GM18951 (cell line): ENCODE measurements around the gene LDLRAD2.
"Not testable (repeated sequence)": the region's sequence is repeated elsewhere in the genome, so short reads cannot be mapped to it uniquely, and the experiment has no call there.

ENCODE experiments used
- POLR2A ChIP-seq: IDR thresholded peaks from 4 replicates; pipeline ENCODE4 v1.6.1; 2011; ENCODE audit warnings: mild to moderate bottlenecking; ENCODE audit not compliant: insufficient read length, insufficient read depth; ENCODE audit errors: extremely low read depth
- in situ Hi-C: fragments of 300-500 bp; cut with MboI; formaldehyde crosslinking; loops from one replicate; pipeline ENCODE4 v1.12.0; 2022; ENCODE audit warnings: low sequenced_read_pairs, mixed read lengths, inconsistent platforms; ENCODE audit not compliant: unreplicated experiment

The LDLRAD2 gene

DNA sequence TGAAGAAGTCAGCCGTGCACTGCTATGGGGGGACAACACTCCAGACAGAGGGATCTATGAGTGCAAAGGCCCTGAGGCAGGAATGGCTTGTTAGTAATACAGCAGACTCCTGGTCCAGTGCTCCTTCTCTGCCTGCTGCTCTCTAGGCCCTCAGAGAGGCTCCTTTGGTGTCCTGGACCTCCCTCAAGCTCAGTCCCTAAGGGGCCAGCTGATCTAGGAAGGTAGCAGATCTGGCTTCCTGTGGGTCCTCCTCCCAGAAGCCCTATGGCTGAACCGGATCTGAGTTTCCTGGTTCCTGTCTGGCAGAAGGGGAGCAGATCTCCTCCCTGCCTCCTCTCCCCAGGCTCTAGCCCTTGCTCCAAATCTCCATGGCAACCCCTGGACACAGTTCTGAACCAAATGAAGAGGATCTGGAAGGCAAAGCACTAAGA is at the start of gene LDLRAD2:
Gene LDLRAD2, plus strand, starts transcription at position 391 of the 431 bp plus-strand sequence. CDS start 187 bp downstream, outside the sequence.
- TF ChIP-seq POLR2A, result no peak
- in situ Hi-C loops, result no loop called here

DNA sequence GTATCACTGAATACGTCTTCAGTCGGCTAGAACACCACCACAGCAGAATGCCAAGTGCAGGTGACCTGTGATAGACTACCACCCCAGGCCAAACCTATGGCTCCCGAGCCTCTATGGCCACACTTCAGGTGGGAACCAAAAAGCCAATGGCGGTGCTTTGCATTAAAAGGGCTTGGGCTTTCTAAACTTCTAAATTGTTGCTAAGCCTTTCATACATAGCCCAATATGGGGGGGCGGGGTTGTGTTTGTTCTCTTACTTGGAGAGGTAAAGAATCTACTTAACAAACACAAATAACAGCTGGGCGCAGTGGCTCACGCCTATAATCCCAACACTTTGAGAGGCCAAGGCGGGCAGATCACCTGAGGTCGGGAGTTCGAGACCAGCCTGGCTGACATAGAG is 48.8 kb upstream of the LDLRAD2 start:
- no peak for TF ChIP-seq POLR2A
- in situ Hi-C loops, result no loop called here

GRCh38 chr1:21763694-21764419 is 48.2 kb upstream of the LDLRAD2 start:
- TF ChIP-seq POLR2A, result no peak
- in situ Hi-C loops, result no loop called here

DNA sequence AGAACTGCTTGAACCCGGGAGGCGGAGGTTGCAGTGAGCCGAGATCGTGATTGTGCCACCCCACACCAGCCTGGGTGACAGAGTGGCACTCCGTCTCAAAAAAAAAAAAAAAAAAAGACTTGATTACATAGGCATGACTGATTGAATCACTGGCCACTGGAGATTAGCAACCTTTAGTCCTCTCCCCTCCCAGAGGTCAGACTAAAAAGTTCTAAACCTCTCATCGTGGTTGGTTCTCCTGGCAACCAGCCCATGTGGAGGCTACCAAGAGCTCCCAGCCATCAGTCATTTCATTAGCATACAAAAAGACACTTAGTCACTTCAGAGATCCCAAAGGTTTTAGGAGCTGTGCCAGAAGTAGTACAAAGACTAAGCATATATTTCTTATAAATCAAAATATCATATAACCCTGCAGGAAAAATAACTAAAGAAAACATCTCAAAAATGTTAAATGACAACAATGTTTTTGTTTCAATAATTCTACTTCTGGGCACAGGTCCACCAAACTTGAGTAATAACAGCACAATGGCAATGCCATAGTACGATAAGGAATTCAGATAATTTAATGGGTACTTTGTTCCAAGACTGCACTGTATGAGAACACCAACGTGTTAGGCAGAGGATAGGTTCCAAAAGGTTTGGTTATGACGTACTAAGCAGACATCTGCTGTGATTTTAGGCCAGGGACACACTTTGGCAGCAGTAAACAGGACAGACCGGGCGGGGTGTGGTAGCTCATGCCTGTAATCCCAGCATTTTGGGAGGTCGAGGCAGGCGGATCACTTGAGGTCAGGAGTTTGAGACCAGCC is 47.2 kb upstream of the LDLRAD2 start:
- in situ Hi-C loops, result no loop called here
- TF ChIP-seq POLR2A, result no peak

- in situ Hi-C loops, result no loop called here
- TF ChIP-seq POLR2A, result no peak
Measured at GRCh38 chr1:21766210-21766609, 45.9 kb upstream of the LDLRAD2 start.

- in situ Hi-C loops, result not testable (repeated sequence)
Measured at GRCh38 chr1:21767106-21767505, 45.0 kb upstream of the LDLRAD2 start.

GRCh38 chr1:21770201-21770600 is 41.9 kb upstream of the LDLRAD2 start:
- in situ Hi-C loops, result no loop called here
- no peak for TF ChIP-seq POLR2A

DNA sequence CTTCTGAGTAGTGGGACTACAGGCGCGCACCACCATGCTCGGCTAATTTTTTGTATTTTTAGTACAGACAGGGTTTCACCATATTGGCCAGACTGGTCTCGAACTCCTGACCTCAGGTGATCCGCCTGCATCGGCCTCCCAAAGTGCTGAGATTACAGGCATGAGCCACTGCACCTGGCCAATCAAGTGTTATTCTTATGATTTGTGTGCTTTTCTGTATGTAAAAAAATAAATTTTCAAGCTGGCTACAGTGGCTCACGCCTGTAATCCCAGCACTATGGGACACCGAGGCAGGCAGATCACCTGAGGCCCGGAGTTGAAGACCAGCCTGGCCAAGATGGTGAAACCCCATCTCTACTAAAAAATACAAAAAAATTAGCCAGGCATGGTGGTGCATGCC is 41.5 kb upstream of the LDLRAD2 start:
- in situ Hi-C loops, result not testable (repeated sequence)

DNA sequence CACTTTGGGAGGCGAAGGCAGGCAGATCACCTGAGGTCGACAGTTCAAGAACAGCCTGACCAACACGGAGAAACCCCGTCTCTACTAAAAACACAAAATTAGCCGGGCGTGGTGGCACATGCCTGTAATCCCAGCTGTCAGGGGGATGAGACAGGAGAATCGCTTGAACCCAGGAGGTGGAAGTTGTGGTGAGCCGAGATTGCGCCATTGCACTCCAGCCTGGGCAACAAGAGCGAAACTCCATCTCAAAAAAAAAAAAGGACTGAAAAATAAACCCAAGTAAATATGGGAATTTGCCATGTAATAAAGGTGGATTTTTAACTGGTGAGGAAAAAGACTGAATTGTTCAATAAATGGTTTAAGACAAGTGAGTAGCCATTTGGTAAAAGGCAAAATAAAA is 40.4 kb upstream of the LDLRAD2 start:
- in situ Hi-C loops, result not testable (repeated sequence)

DNA sequence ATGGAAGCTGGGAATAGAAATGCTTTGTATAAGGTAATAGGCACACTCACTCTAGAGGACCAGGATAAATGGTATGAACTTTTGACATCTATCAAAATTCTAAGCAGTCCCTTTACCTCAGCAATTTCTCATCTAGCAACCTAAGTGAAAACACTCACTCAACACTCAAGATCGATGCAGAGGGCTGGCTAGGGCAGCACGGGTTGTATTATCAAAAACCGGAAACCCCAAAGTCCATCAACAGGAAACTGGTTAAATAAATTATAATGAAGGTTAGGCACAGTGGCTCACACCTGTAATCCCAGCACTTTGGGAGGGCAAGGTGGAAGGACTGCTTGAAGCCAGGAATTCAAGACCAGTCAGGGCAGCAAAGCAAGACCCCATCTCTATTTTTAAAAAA is 38.5 kb upstream of the LDLRAD2 start:
- in situ Hi-C loops, result no loop called here
- no peak for TF ChIP-seq POLR2A

DNA sequence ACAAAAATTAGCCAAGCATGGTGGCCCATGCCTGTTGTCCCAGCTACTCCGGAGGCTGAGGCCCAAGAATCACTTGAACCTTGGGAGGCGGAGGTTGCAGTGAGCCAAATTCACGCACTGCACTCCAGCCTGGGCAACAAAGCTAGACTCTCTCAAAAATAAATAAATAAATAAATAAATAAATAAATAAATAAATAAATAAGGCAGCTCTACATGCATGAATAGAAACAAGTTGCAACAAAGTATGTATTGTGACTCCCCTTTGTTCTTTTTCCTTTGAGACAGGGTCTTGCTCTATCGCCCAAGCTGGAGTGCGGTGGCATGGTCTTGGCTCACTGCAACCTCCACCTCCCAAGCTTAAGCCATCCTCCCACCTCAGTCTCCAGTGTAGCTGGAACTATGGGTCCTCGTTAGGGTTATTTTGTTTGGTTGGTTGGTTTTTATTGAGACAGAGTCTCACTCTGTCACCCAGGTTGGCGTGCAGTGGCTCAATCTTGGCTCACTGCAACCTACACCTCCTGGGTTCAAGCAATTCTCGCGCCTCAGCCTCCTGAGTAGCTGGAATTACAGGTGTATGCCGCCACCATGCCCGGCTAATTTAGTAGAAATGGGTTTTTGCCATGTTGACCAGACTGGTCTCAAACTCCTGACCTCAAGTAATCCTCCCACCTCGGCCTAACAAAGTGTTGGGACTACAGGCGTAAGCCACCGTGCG is 37.1 kb upstream of the LDLRAD2 start:
- in situ Hi-C loops, result no loop called here
- no peak for TF ChIP-seq POLR2A

DNA sequence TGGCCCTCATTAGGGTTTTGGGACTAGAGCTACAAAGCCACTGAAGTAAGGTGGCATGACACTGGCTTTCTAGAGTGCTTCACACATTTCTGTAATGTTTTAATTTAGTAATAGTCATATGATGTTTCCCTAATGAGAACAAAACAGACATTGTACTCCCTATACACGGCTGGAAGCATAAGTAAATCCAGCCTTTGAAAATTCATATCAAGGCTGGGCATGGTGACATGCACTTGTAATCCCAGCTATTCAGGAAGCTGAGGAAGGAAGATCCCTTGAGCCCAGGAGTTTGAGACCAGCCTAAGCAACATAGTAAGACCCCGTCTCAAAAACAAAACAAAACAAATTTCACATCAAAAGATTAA is 36.5 kb upstream of the LDLRAD2 start:
- no peak for TF ChIP-seq POLR2A
- in situ Hi-C loops, result no loop called here

- in situ Hi-C loops, result no loop called here
- TF ChIP-seq POLR2A, result no peak
Measured at GRCh38 chr1:21775985-21776562, 36.0 kb upstream of the LDLRAD2 start.

- in situ Hi-C loops, result not testable (repeated sequence)
Measured at GRCh38 chr1:21776925-21777324, 35.1 kb upstream of the LDLRAD2 start.
